ENCODE measurements around the gene POGZ. TPM values are rescaled to one million over a fixed set of nuclear protein-coding genes. Genes with fewer than 3 reads are reported as not detected.

The POGZ gene
- total and polyA plus RNA-seq, 7 experiments from 2014 or later: 7.4 to 143 (median 111) TPM

GRCh38 chr1:151465026-151465425 lies 5.7 kb upstream of the POGZ start:
- ATAC-seq (no peak), DNase-seq (no peak)
- Mint-ChIP-seq H3K36me3 (peaks cover 0 to 5% (median 0%) of the 10 kb centered on the region in 5 donors), H3K4me3 (no peak overlapping the region), H3K4me1 (peaks cover 0 to 4% (median 2%) of the 10 kb centered on the region in 7 donors), H3K27ac (no peak overlapping the region), H3K27me3 (peaks cover 21 to 48% (median 31%) of the 10 kb centered on the region in 5 donors), H3K9me3 (no peaks in the 10 kb centered on the region)
- no peaks in the 10 kb centered on the region for H3K27me3 ChIP-seq (ENCODE audit: control insufficient read depth in 2 of 2, insufficient read depth in 2 of 2, low read length in 2 of 2)
- intact Hi-C loops (cut with micrococcal nuclease): no loop called here
- CTCF ChIA-PET: no interaction called here
- no peak overlapping the region for H3K27ac ChIP-seq (ENCODE audit: low read depth, low read length)
- no peaks in the 10 kb centered on the region for H3K9me3 ChIP-seq (ENCODE audit: control insufficient read depth in 2 of 3, low read length in 3 of 3)
- H3K4me3 ChIP-seq (ENCODE audit: low read length): no peak overlapping the region
- no peaks in the 10 kb centered on the region for H3K36me3 ChIP-seq (ENCODE audit: control insufficient read depth in 2 of 3, insufficient read depth in 3 of 3, low read length in 3 of 3)
- H3K4me1 ChIP-seq (ENCODE audit: control insufficient read depth in 2 of 2, insufficient read depth in 2 of 2, low read length in 2 of 2): peaks cover 0 to under 1% of the 10 kb centered on the region in 2 donors
- POLR2A ChIA-PET: interaction anchor here (1.4 to 1.8 kb wide), 2 partner anchors 10 to 12 kb away, joined by 3 to 4 read pairs; no protein-coding TSS in a partner anchor

GRCh38 chr1:151461694-151462093 lies 2.4 kb upstream of the POGZ start:
- Histone ChIP-seq H3K4me1 (ENCODE audit: control insufficient read depth in 2 of 2, insufficient read depth in 2 of 2, low read length in 2 of 2) (peaks cover 5 to 12% of the 10 kb centered on the region in 2 donors), H3K4me3 (ENCODE audit: low read length) (no peak overlapping the region), H3K9me3 (ENCODE audit: control insufficient read depth in 2 of 3, low read length in 3 of 3) (no peaks in the 10 kb centered on the region), H3K27ac (ENCODE audit: low read depth, low read length) (no peak overlapping the region), H3K36me3 (ENCODE audit: control insufficient read depth in 2 of 3, insufficient read depth in 3 of 3, low read length in 3 of 3) (peaks cover 0 to 4% (median 0%) of the 10 kb centered on the region in 3 experiments), H3K27me3 (ENCODE audit: control insufficient read depth in 2 of 2, insufficient read depth in 2 of 2, low read length in 2 of 2) (no peaks in the 10 kb centered on the region)
- Mint-ChIP-seq H3K36me3 (peaks cover 0 to 9% (median 0%) of the 10 kb centered on the region in 5 donors), H3K27me3 (peaks cover 17 to 40% (median 27%) of the 10 kb centered on the region in 5 donors), H3K9me3 (peaks cover 0 to 11% (median 0%) of the 10 kb centered on the region in 11 donors), H3K4me3 (peak overlapping the region in 1 of 10 donors; percentile 20), H3K4me1 (peaks cover 6 to 22% (median 15%) of the 10 kb centered on the region in 7 donors), H3K27ac (peak overlapping the region in 1 of 9 donors; percentile 12)
- CTCF ChIA-PET: interaction anchor here (0.8 kb wide), 1 partner anchor 328 kb away, joined by 3 read pairs; no protein-coding TSS in a partner anchor
- POLR2A ChIA-PET: interaction anchor here (0.6 to 3.6 kb wide), 2 partner anchors 11 to 27 kb away, joined by 3 to 39 read pairs; no protein-coding TSS in a partner anchor
- DNase-seq (no peak), ATAC-seq (no peak)
- intact Hi-C loops (cut with micrococcal nuclease): no loop called here

- ATAC-seq (peak; percentile 64), DNase-seq (peak in 7 of 9 donors; percentile 53 to 71 (median 58))
- POLR2A ChIA-PET: interaction anchor here (0.6 to 3.6 kb wide), 9 partner anchors 14 to 304 kb away, joined by 3 to 39 read pairs (median 3); partner anchors contain the start of genes CGN, MRPL9 and ZNF687
- Histone ChIP-seq H3K36me3 (ENCODE audit: control insufficient read depth in 2 of 3, insufficient read depth in 3 of 3, low read length in 3 of 3) (peaks cover 0 to 4% (median 0%) of the 10 kb centered on the region in 3 experiments), H3K27me3 (ENCODE audit: control insufficient read depth in 2 of 2, insufficient read depth in 2 of 2, low read length in 2 of 2) (no peaks in the 10 kb centered on the region), H3K9me3 (ENCODE audit: control insufficient read depth in 2 of 3, low read length in 3 of 3) (no peaks in the 10 kb centered on the region), H3K4me1 (ENCODE audit: control insufficient read depth in 2 of 2, insufficient read depth in 2 of 2, low read length in 2 of 2) (peaks cover 8 to 12% of the 10 kb centered on the region in 2 donors), H3K27ac (ENCODE audit: low read depth, low read length) (peak overlapping the region; percentile 80), H3K4me3 (ENCODE audit: low read length) (peak overlapping the region; percentile 35)
- intact Hi-C loops (cut with micrococcal nuclease): loop anchor here (1.0 to 5.0 kb wide), 15 partner anchors 14 to 448 kb away; partner anchors contain the start of genes C2CD4D (in 2 of the 2), PSMB4 (in 2 of the 2), RFX5 (in 2 of the 2) and SNX27 (in 2 of the 2)
- Mint-ChIP-seq H3K4me3 (peak overlapping the region; percentile 72 to 93 (median 86)), H3K9me3 (peaks cover 0 to 11% (median 0%) of the 10 kb centered on the region in 11 donors), H3K36me3 (peaks cover 0 to 9% (median 0%) of the 10 kb centered on the region in 5 donors), H3K27me3 (peaks cover 8 to 21% (median 12%) of the 10 kb centered on the region in 5 donors), H3K27ac (peak overlapping the region; percentile 66 to 97 (median 91)), H3K4me1 (peaks cover 17 to 49% (median 37%) of the 10 kb centered on the region in 7 donors)
- CTCF ChIA-PET: no interaction called here
These were observed 428 bp downstream of the POGZ start for GRCh38 chr1:151458802-151459330.

- CTCF ChIA-PET: no interaction called here
- Histone ChIP-seq H3K9me3 (ENCODE audit: control insufficient read depth in 2 of 3, low read length in 3 of 3) (no peaks in the 10 kb centered on the region), H3K27me3 (ENCODE audit: control insufficient read depth in 2 of 2, insufficient read depth in 2 of 2, low read length in 2 of 2) (no peaks in the 10 kb centered on the region), H3K36me3 (ENCODE audit: control insufficient read depth in 2 of 3, insufficient read depth in 3 of 3, low read length in 3 of 3) (peaks cover 0 to 4% (median 0%) of the 10 kb centered on the region in 3 experiments), H3K4me1 (ENCODE audit: control insufficient read depth in 2 of 2, insufficient read depth in 2 of 2, low read length in 2 of 2) (peaks cover 8 to 12% of the 10 kb centered on the region in 2 donors), H3K4me3 (ENCODE audit: low read length) (peak overlapping the region; percentile 73), H3K27ac (ENCODE audit: low read depth, low read length) (peak overlapping the region; percentile 81)
- intact Hi-C loops (cut with micrococcal nuclease): loop anchor here (1.0 to 5.0 kb wide), 10 partner anchors 13 to 449 kb away; partner anchors contain the start of genes C2CD4D (in 2 of the 2), CGN (in 1 of the 2), PSMB4 (in 1 of the 2) and RFX5 (in 1 of the 2)
- POLR2A ChIA-PET: interaction anchor here (0.6 to 3.6 kb wide), 5 partner anchors 15 to 176 kb away, joined by 3 to 39 read pairs (median 4); partner anchors contain the start of genes CGN and ZNF687
- H3K4me3 Mint-ChIP-seq: peak overlapping the region; percentile 87 to 100 (median 91)
- H3K27me3 Mint-ChIP-seq: peaks cover 6 to 15% (median 10%) of the 10 kb centered on the region in 5 donors
- peak overlapping the region; percentile 87 to 97 (median 93) for H3K27ac Mint-ChIP-seq
- peak in 8 of 9 donors; percentile 57 to 73 (median 67) for DNase-seq
- peaks cover 0 to 11% (median 0%) of the 10 kb centered on the region in 11 donors for H3K9me3 Mint-ChIP-seq
- H3K4me1 Mint-ChIP-seq: peaks cover 17 to 56% (median 42%) of the 10 kb centered on the region in 7 donors
- ATAC-seq: peak; percentile 69
- peaks cover 0 to 9% (median 0%) of the 10 kb centered on the region in 5 donors for H3K36me3 Mint-ChIP-seq
These were observed 1.1 kb downstream of the POGZ start for GRCh38 chr1:151457911-151458801.

- POLR2A ChIA-PET: interaction anchor here (0.6 to 1.5 kb wide), 4 partner anchors 8 to 262 kb away, joined by 3 to 4 read pairs (median 3); no protein-coding TSS in a partner anchor
- intact Hi-C loops (cut with micrococcal nuclease): loop anchor here (5.0 kb wide), 3 partner anchors 156 to 451 kb away; partner anchors contain the start of genes C2CD4D (in 2 of the 2), SNX27 (in 1 of the 2) and THEM4 (in 1 of the 2)
- peaks cover 0 to 4% (median 0%) of the 10 kb centered on the region in 3 experiments for H3K36me3 ChIP-seq (ENCODE audit: control insufficient read depth in 2 of 3, insufficient read depth in 3 of 3, low read length in 3 of 3)
- H3K4me3 ChIP-seq (ENCODE audit: low read length): no peak overlapping the region
- Mint-ChIP-seq H3K27me3 (peaks cover 0 to 1% (median 0%) of the 10 kb centered on the region in 5 donors), H3K9me3 (peaks cover 0 to 11% (median 0%) of the 10 kb centered on the region in 11 donors), H3K4me1 (peaks cover 17 to 61% (median 45%) of the 10 kb centered on the region in 7 donors), H3K27ac (peak overlapping the region in 6 of 9 donors; percentile 36 to 91 (median 68)), H3K36me3 (peaks cover 0 to 5% (median 0%) of the 10 kb centered on the region in 5 donors), H3K4me3 (peak overlapping the region in 4 of 10 donors; percentile 12 to 97 (median 90))
- H3K9me3 ChIP-seq (ENCODE audit: control insufficient read depth in 2 of 3, low read length in 3 of 3): no peaks in the 10 kb centered on the region
- H3K27ac ChIP-seq (ENCODE audit: low read depth, low read length): peak overlapping the region; percentile 81
- ATAC-seq: no peak
- CTCF ChIA-PET: interaction anchor here (1.1 to 1.3 kb wide), 2 partner anchors 115 to 138 kb away, joined by 3 read pairs; no protein-coding TSS in a partner anchor
- no peaks in the 10 kb centered on the region for H3K27me3 ChIP-seq (ENCODE audit: control insufficient read depth in 2 of 2, insufficient read depth in 2 of 2, low read length in 2 of 2)
- H3K4me1 ChIP-seq (ENCODE audit: control insufficient read depth in 2 of 2, insufficient read depth in 2 of 2, low read length in 2 of 2): peaks cover 8 to 12% of the 10 kb centered on the region in 2 donors
- no peak for DNase-seq
These were observed 3.3 kb downstream of the POGZ start for GRCh38 chr1:151455966-151456365.

All from naive thymus-derived CD4-positive, alpha-beta T cell (primary cell).